ENCODE data around the gene MFAP2.
"Not testable (repeated sequence)": the region's sequence is repeated elsewhere in the genome, so short reads cannot be mapped to it uniquely, and the experiment has no call there.

DNA sequence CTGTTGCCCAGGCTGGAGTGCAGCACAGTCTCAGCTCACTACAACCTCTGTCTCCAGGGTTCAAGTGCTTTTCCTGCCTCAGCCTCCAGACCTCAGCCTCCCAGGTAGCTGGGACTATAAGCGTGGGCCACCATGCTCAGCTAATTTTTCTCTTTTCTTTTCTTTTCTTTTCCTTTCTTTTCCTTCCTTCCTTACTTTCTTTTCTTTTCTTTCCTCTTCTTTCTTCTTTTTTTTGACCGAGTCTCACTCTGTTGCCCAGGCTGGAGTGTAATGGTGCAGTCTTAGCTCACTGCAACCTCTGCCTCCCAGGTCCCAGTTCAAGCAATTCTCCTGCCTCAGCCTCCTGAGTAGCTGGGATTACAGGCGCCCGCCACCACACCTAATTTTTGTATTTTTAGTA lies 16.3 kb downstream of the MFAP2 start:
- TF ChIP-seq, protein P1, sequence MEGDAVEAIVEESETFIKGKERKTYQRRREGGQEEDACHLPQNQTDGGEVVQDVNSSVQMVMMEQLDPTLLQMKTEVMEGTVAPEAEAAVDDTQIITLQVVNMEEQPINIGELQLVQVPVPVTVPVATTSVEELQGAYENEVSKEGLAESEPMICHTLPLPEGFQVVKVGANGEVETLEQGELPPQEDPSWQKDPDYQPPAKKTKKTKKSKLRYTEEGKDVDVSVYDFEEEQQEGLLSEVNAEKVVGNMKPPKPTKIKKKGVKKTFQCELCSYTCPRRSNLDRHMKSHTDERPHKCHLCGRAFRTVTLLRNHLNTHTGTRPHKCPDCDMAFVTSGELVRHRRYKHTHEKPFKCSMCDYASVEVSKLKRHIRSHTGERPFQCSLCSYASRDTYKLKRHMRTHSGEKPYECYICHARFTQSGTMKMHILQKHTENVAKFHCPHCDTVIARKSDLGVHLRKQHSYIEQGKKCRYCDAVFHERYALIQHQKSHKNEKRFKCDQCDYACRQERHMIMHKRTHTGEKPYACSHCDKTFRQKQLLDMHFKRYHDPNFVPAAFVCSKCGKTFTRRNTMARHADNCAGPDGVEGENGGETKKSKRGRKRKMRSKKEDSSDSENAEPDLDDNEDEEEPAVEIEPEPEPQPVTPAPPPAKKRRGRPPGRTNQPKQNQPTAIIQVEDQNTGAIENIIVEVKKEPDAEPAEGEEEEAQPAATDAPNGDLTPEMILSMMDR (IDR thresholded peaks at IDR 0.05): not testable (repeated sequence)
- not testable (repeated sequence) for TF ChIP-seq POLR2A, POLR2AphosphoS5, EP300 (IDR thresholded peaks at IDR 0.05)
